NCI-H345 treated with DMSO at 0.1 percent for 48 hours (cell line): ENCODE measurements around the gene TTLL10.

Experiments
- DNase-seq: peaks from one replicate; lab custom pipeline; 2025; ENCODE audit not compliant: unreplicated experiment; lab: John Stamatoyannopoulos, UW

Gene TTLL10

GRCh38 chr1:1244192-1244811 is 70.6 kb downstream of the TTLL10 start:
- no peak for DNase-seq

GRCh38 chr1:1245178-1245816 is 71.6 kb downstream of the TTLL10 start:
- DNase-seq = no peak

- DNase-seq = no peak
Measured at GRCh38 chr1:1245817-1246576, 72.3 kb downstream of the TTLL10 start.

- no peak for DNase-seq
Measured at GRCh38 chr1:1246577-1247340, 73.1 kb downstream of the TTLL10 start, which contains the start of gene C1QTNF12. C1QTNF12 (minus strand) TSS chr1:1246722; CDS start chr1:1246690, 32 bp downstream.

- no peak for DNase-seq
Measured at GRCh38 chr1:1247341-1247913, 73.7 kb downstream of the TTLL10 start.
